Sigmoid colon (tissue), 7 donors: ENCODE results near the gene ABCA5. TPM values are rescaled to one million over a fixed set of nuclear protein-coding genes. Genes with fewer than 3 reads are reported as not detected.

ENCODE experiments used
- DNase-seq: peaks from one replicate; pipeline ENCODE4 v3.0.0-alpha.2; 2019
- H3K27ac ChIP-seq, 4 donors: fragments of 200-600 bp; sonication (generic); one replicate each; pipeline ENCODE4 v1.5.1; 2016 to 2019; ENCODE audit warnings: mild to moderate bottlenecking in 1 of 4
- H3K27me3 ChIP-seq, 3 donors: fragments of 200-600 bp; sonication (generic); one replicate each; pipeline ENCODE4 v1.5.1; 2019; ENCODE audit warnings: mild to moderate bottlenecking in 1 of 3
- H3K36me3 ChIP-seq, 4 donors: fragments of 200-600 bp; sonication (generic); one replicate each; pipeline ENCODE4 v1.5.1; 2016 to 2019
- H3K4me1 ChIP-seq, 4 donors: fragments of 200-600 bp; sonication (generic); one replicate each; pipeline ENCODE4 v1.5.1; 2017 to 2019
- H3K4me3 ChIP-seq, 4 donors: fragments of 200-600 bp; sonication (generic); one replicate each; pipeline ENCODE4 v1.5.1; 2017 to 2019; ENCODE audit warnings: mild to moderate bottlenecking in 2 of 4, moderate library complexity in 1 of 4
- H3K9me3 ChIP-seq, 4 donors: fragments of 200-600 bp in 3 of 4; sonication (generic) in 3 of 4; one replicate each; pipeline versions ENCODE4 v1.5.1 to v1.6.1; 2013 to 2019
- EP300 ChIP-seq, 4 donors: sonication (generic); formaldehyde crosslinking; IDR thresholded peaks; one replicate each; pipeline ENCODE4 v1.6.1; 2017; ENCODE audit warnings: antibody characterized with exemption in 4 of 4
- POLR2A ChIP-seq, 2 donors: fragments of 450-650 bp; IDR thresholded peaks; one replicate each; pipeline ENCODE4 v1.6.1; 2016; ENCODE audit warnings: antibody characterized with exemption in 2 of 2, mild to moderate bottlenecking in 2 of 2, moderate library complexity in 2 of 2
- POLR2AphosphoS5 ChIP-seq, 4 donors: sonication (generic); formaldehyde crosslinking; IDR thresholded peaks; one replicate each; pipeline ENCODE4 v1.6.1; 2017; ENCODE audit warnings: antibody characterized with exemption in 4 of 4
- WGBS, 2 donors: extraction: QIAGEN DNeasy Blood & Tissue Kit; methylation state at CpG; one replicate each; pipeline ENCODE4 v1.1.7; 2013; 5-methylcytosine and 5-hydroxymethylcytosine counted together
- intact Hi-C: fragments of 100-400 bp; cut with DNase I; formaldehyde crosslinking; loops from one replicate; pipeline ENCODE4 v1.15.1; 2023
- polyA plus RNA-seq, 3 donors: library from polyadenylated mRNA; stranded (reverse); fragments of 200-250 nt; gene quantifications; one replicate each; pipeline ENCODE4 v1.2.3, GENCODE V29; 2013
- total RNA-seq, 4 donors: library from RNA; depleted of rRNA; stranded (reverse); fragments of >200 nt; gene quantifications; one replicate each; pipeline ENCODE4 v1.1.0, GENCODE V29; 2016
- TF ChIP-seq, protein P1 (sequence below), 4 experiments: fragments of 450-650 bp in 3 of 4; fragments of 200-600 bp in 1 of 4; IDR thresholded peaks; one replicate each; pipeline ENCODE4 v1.5.1; 2016 to 2019; ENCODE audit warnings: antibody characterized with exemption in 4 of 4, mild to moderate bottlenecking in 3 of 4, moderate library complexity in 2 of 4
- donor health status: healthy with polysubstance abuse.
- donor health status: Bipolar disorder and iron deficiency.
- donor health status: healthy.

The ABCA5 gene
- total and polyA plus RNA-seq, 7 donors = 2.5 to 23.5 (median 19.3) TPM

DNA sequence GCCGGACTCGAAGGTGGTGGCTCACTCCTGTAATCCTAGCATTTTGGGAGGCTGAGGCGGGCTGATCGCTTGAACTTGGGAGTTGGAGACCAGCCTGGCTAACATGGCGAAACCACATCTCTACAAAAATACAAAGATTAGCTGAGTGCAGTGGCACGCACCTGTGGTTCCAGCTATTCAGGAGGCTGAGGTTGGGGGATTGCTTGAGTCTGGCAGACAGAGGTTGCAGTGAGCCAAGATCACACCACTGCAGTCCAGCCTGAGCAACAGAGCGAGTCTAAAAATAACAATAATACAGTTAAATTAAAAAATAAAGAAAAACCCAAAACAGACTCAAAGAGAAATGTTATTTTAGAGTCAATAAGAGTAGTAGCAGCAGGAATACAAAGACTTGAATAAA is 29.7 kb upstream of the ABCA5 start:
- no peak for DNase-seq
- intact Hi-C loops = no loop called here
- no peaks in the 10 kb centered on the region for H3K4me1 ChIP-seq
- no peaks in the 10 kb centered on the region for H3K36me3 ChIP-seq
- WGBS, 2 donors = 96 to 98% methylated on average over 7 of the region's 7 CpGs
- no peak overlapping the region for H3K27ac ChIP-seq
- TF ChIP-seq POLR2AphosphoS5 (IDR thresholded peaks at IDR 0.05) = no peak
- no peak for TF ChIP-seq EP300 (IDR thresholded peaks at IDR 0.05)
- no peak for TF ChIP-seq POLR2A (IDR thresholded peaks at IDR 0.05)
- TF ChIP-seq, protein P1, sequence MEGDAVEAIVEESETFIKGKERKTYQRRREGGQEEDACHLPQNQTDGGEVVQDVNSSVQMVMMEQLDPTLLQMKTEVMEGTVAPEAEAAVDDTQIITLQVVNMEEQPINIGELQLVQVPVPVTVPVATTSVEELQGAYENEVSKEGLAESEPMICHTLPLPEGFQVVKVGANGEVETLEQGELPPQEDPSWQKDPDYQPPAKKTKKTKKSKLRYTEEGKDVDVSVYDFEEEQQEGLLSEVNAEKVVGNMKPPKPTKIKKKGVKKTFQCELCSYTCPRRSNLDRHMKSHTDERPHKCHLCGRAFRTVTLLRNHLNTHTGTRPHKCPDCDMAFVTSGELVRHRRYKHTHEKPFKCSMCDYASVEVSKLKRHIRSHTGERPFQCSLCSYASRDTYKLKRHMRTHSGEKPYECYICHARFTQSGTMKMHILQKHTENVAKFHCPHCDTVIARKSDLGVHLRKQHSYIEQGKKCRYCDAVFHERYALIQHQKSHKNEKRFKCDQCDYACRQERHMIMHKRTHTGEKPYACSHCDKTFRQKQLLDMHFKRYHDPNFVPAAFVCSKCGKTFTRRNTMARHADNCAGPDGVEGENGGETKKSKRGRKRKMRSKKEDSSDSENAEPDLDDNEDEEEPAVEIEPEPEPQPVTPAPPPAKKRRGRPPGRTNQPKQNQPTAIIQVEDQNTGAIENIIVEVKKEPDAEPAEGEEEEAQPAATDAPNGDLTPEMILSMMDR (IDR thresholded peaks at IDR 0.05) = no peak
- H3K9me3 ChIP-seq = no peaks in the 10 kb centered on the region
- H3K27me3 ChIP-seq = no peaks in the 10 kb centered on the region
- no peak overlapping the region for H3K4me3 ChIP-seq

DNA sequence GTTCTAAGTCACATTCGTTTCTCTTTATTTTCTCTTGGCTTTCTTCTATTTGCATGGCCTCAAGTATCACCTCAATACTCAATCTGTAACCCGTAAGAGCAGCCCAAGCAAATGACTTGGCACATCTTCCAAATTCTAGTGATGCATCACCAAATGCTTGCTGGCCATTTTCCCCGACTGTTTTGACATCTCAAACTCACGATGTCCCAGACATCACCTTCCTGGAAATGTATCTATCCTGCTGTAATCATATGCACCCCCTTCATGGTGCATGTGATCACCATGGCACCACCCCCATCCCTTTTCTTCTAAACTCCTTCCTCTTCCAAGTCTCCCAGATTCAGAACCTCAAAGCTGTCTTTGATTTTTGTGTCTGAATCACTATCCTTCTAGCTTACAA is 24.0 kb upstream of the ABCA5 start:
- no peak for DNase-seq
- H3K36me3 ChIP-seq = no peaks in the 10 kb centered on the region
- intact Hi-C loops = no loop called here
- no peak overlapping the region for H3K27ac ChIP-seq
- no peaks in the 10 kb centered on the region for H3K9me3 ChIP-seq
- H3K4me3 ChIP-seq = no peak overlapping the region
- TF ChIP-seq EP300 (IDR thresholded peaks at IDR 0.05) (no peak), POLR2AphosphoS5 (IDR thresholded peaks at IDR 0.05) (no peak), POLR2A (IDR thresholded peaks at IDR 0.05) (no peak)
- TF ChIP-seq, protein P1 (IDR thresholded peaks at IDR 0.05) = no peak
- 84 to 85% methylated on average over 4 of the region's 4 CpGs for WGBS, 2 donors
- H3K27me3 ChIP-seq = peaks cover 0 to 3% (median 0%) of the 10 kb centered on the region in 3 donors
- H3K4me1 ChIP-seq = no peaks in the 10 kb centered on the region

DNA sequence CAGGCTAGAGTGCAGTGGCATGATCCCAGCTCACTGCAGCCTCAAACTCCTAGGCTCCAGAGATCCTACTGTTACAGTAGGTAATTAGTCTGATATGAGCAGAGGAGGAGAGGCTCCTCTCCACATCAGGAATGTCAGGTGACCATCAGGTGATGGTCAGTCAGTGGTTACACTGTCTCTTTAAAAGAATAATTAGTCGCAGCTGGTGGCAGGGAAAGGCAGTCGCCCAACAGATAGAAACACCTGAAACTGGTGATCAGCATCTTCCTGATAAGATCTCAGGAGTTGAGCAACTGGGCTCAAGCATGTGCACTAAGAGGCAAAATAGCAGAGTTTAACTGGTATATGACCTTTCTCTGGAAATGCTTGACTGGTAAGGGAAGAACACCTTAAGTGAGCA is 21.5 kb upstream of the ABCA5 start:
- TF ChIP-seq, protein P1 (IDR thresholded peaks at IDR 0.05) = no peak
- TF ChIP-seq POLR2A (IDR thresholded peaks at IDR 0.05) (no peak), EP300 (IDR thresholded peaks at IDR 0.05) (no peak), POLR2AphosphoS5 (IDR thresholded peaks at IDR 0.05) (no peak)
- Histone ChIP-seq H3K4me1 (no peaks in the 10 kb centered on the region), H3K9me3 (no peaks in the 10 kb centered on the region), H3K36me3 (no peaks in the 10 kb centered on the region), H3K4me3 (no peak overlapping the region), H3K27me3 (peaks cover 0 to 3% (median 0%) of the 10 kb centered on the region in 3 donors), H3K27ac (no peak overlapping the region)
- DNase-seq = no peak
- intact Hi-C loops = no loop called here
- WGBS, 2 donors = 82 to 88% methylated on average over 2 of the region's 2 CpGs

DNA sequence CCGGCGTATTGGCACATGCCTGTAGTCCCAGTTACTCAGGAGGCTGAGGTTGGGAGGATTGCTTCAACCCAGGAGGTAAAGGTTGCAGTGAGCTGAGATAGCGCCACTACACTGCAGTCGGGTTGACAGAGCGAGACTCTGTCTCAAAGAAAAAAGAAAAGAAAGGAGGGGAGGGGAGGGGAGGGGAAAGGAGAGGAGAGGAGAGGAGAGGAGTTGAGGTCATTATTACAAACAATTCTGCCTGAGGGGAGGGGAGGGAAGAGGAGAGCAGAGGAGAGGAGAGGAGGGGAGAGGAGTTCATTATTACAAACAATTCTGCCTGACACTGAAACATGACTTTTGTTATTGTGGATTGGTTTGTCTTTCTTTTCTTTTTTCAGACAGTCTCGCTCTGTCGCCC is 19.8 kb upstream of the ABCA5 start:
- 95% methylated on average over 7 of the region's 7 CpGs for WGBS, 2 donors
- H3K4me1 ChIP-seq = no peaks in the 10 kb centered on the region
- intact Hi-C loops = no loop called here
- peaks cover 0 to 3% (median 0%) of the 10 kb centered on the region in 3 donors for H3K27me3 ChIP-seq
- no peaks in the 10 kb centered on the region for H3K36me3 ChIP-seq
- H3K9me3 ChIP-seq = no peaks in the 10 kb centered on the region
- no peak for TF ChIP-seq POLR2AphosphoS5 (IDR thresholded peaks at IDR 0.05)
- TF ChIP-seq, protein P1 (IDR thresholded peaks at IDR 0.05) = no peak
- no peak for TF ChIP-seq POLR2A (IDR thresholded peaks at IDR 0.05)
- TF ChIP-seq EP300 (IDR thresholded peaks at IDR 0.05) = no peak
- H3K4me3 ChIP-seq = no peak overlapping the region
- no peak overlapping the region for H3K27ac ChIP-seq
- no peak for DNase-seq

DNA sequence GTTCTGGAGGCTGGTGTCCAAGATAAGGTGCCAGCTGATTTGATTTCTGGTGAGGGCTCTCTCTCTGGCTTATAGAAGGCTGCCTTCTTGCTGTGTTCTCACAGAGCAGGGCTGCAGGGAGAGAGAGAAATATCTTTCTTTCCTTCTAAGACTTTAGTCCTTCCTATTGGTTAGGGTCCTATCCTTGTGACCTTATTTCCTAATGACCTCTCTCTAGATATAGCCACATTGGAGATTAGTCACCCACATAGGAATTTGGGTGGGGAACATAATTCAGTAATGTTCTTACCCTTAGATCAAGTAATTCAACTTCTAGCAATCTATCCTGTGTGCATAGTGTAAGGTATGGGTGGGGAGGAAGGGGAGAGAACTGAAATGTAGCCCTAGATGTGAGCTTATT is 18.0 kb upstream of the ABCA5 start:
- intact Hi-C loops = no loop called here
- TF ChIP-seq POLR2AphosphoS5 (IDR thresholded peaks at IDR 0.05) (no peak), EP300 (IDR thresholded peaks at IDR 0.05) (no peak), POLR2A (IDR thresholded peaks at IDR 0.05) (no peak)
- TF ChIP-seq, protein P1 (IDR thresholded peaks at IDR 0.05) = no peak
- DNase-seq = no peak

More for the DNA sequence above, 18.0 kb upstream of the ABCA5 start:
- no peaks in the 10 kb centered on the region for H3K27me3 ChIP-seq
- no peak overlapping the region for H3K27ac ChIP-seq
- H3K4me3 ChIP-seq = no peak overlapping the region
- H3K4me1 ChIP-seq = no peaks in the 10 kb centered on the region
- no peaks in the 10 kb centered on the region for H3K36me3 ChIP-seq
- no peaks in the 10 kb centered on the region for H3K9me3 ChIP-seq
